HEK293 (cell line): ENCODE measurements around the gene PKM.
A peak's percentile ranks its signal among the peaks of the same experiment; 100 is the strongest.

Experiments
- CTCF ChIA-PET: fragments of 350-600 bp; formaldehyde crosslinking; extraction: SDS; loops from one replicate; lab custom pipeline; 2021; ENCODE audit warnings: antibody characterized with exemption; lab: Yijun Ruan, JAX
- POLR2A ChIA-PET: fragments of 300-600 bp; formaldehyde crosslinking; extraction: SDS; loops from one replicate; lab custom pipeline; 2020; ENCODE audit warnings: antibody characterized with exemption, inconsistent platforms; lab: Yijun Ruan, JAX
- H3K27ac ChIP-seq: fragments of 200-500 bp; sonication (Bioruptor generic); 2 replicates; pipeline ENCODE4 v1.5.1; 2014; ENCODE audit warnings: low read depth, low read length, control low read depth, inconsistent platforms; ENCODE audit errors: extremely low read depth
- H3K36me3 ChIP-seq, 2 experiments: fragments of 200-500 bp in 1 of 2; sonication (Bioruptor generic) in 1 of 2; 1 replicate in 1 of 2; 2 replicates in 1 of 2; pipeline ENCODE4 v1.5.1; 2014 to 2017; ENCODE audit warnings: inconsistent platforms in 2 of 2, low read length in 2 of 2; ENCODE audit not compliant: control insufficient read depth in 2 of 2, insufficient read depth in 1 of 2
- H3K4me1 ChIP-seq: fragments of 200-500 bp; sonication (Bioruptor generic); 2 replicates; pipeline ENCODE4 v1.5.1; 2014; ENCODE audit warnings: mild to moderate bottlenecking, low read length, inconsistent platforms; ENCODE audit not compliant: control insufficient read depth, insufficient read depth
- H3K4me3 ChIP-seq: 2 replicates; pipeline ENCODE4 v1.5.1; 2011; ENCODE audit warnings: low read depth, mild to moderate bottlenecking, control low read depth, low read length, moderate library complexity
- H3K9me3 ChIP-seq: fragments of 200-500 bp; sonication (Bioruptor generic); 2 replicates; pipeline ENCODE4 v1.5.1; 2014; ENCODE audit warnings: low read depth, low read length, inconsistent platforms; ENCODE audit not compliant: control insufficient read depth, insufficient read depth
- BCL11A ChIP-seq: fragments of 450-650 bp; formaldehyde crosslinking; IDR thresholded peaks from 2 replicates; pipeline ENCODE4 v1.5.1; 2016; ENCODE audit warnings: low read depth, missing biosample characterization, missing genetic modification characterization
- BCL11B ChIP-seq: fragments of 450-650 bp; formaldehyde crosslinking; IDR thresholded peaks from 2 replicates; pipeline ENCODE4 v1.5.1; 2016; ENCODE audit warnings: low read depth, missing biosample characterization, missing genetic modification characterization
- KLF7 ChIP-seq: fragments of 450-650 bp; formaldehyde crosslinking; IDR thresholded peaks from 2 replicates; pipeline ENCODE4 v1.5.1; 2016; ENCODE audit warnings: missing biosample characterization, missing genetic modification characterization, borderline replicate concordance
- MZF1 ChIP-seq: fragments of 450-650 bp; formaldehyde crosslinking; IDR thresholded peaks from 2 replicates; pipeline ENCODE4 v1.5.1; 2017; ENCODE audit warnings: missing biosample characterization, missing genetic modification characterization, borderline replicate concordance
- OVOL3 ChIP-seq: fragments of 450-650 bp; formaldehyde crosslinking; IDR thresholded peaks from 2 replicates; pipeline ENCODE4 v1.5.1; 2016; ENCODE audit warnings: missing biosample characterization, missing genetic modification characterization
- PRDM2 ChIP-seq: fragments of 450-650 bp; formaldehyde crosslinking; IDR thresholded peaks from 2 replicates; pipeline ENCODE4 v1.5.1; 2016; ENCODE audit warnings: missing biosample characterization, missing genetic modification characterization, borderline replicate concordance
- RBAK ChIP-seq: fragments of 450-650 bp; formaldehyde crosslinking; IDR thresholded peaks from 2 replicates; pipeline ENCODE4 v1.5.1; 2016; ENCODE audit warnings: missing biosample characterization, missing genetic modification characterization
- SP3 ChIP-seq: fragments of 450-650 bp; formaldehyde crosslinking; IDR thresholded peaks from 2 replicates; pipeline ENCODE4 v1.5.1; 2016; ENCODE audit warnings: missing biosample characterization, missing genetic modification characterization
- TRIM28 ChIP-seq: IDR thresholded peaks from 2 replicates; pipeline ENCODE4 v1.6.1; 2011; ENCODE audit warnings: low read length, control low read depth, borderline replicate concordance
- ZBTB17 ChIP-seq: fragments of 450-650 bp; formaldehyde crosslinking; IDR thresholded peaks from 2 replicates; pipeline ENCODE4 v1.5.1; 2016; ENCODE audit warnings: missing biosample characterization, missing genetic modification characterization
- ZBTB26 ChIP-seq: fragments of 450-650 bp; formaldehyde crosslinking; optimal IDR thresholded peaks from 2 replicates; pipeline ENCODE3; 2016; ENCODE audit warnings: missing biosample characterization, mild to moderate bottlenecking, missing genetic modification characterization
- ZBTB48 ChIP-seq: fragments of 450-650 bp; formaldehyde crosslinking; IDR thresholded peaks from 2 replicates; pipeline ENCODE4 v1.5.1; 2016; ENCODE audit warnings: missing biosample characterization, missing genetic modification characterization
- ZNF157 ChIP-seq: fragments of 450-650 bp; formaldehyde crosslinking; IDR thresholded peaks from 2 replicates; pipeline ENCODE4 v1.5.1; 2016; ENCODE audit warnings: missing biosample characterization, missing genetic modification characterization
- ZNF16 ChIP-seq: fragments of 450-650 bp; formaldehyde crosslinking; IDR thresholded peaks from 2 replicates; pipeline ENCODE4 v1.5.1; 2016; ENCODE audit warnings: low read depth, missing biosample characterization, missing genetic modification characterization
- ZNF223 ChIP-seq: fragments of 450-650 bp; formaldehyde crosslinking; IDR thresholded peaks from 2 replicates; pipeline ENCODE4 v1.5.1; 2016; ENCODE audit warnings: missing biosample characterization, missing genetic modification characterization
- ZNF302 ChIP-seq: fragments of 450-650 bp; formaldehyde crosslinking; IDR thresholded peaks from 2 replicates; pipeline ENCODE4 v1.5.1; 2016; ENCODE audit warnings: missing biosample characterization, missing genetic modification characterization, low read depth
- ZNF362 ChIP-seq: fragments of 450-650 bp; formaldehyde crosslinking; IDR thresholded peaks from 2 replicates; pipeline ENCODE4 v1.5.1; 2016; ENCODE audit warnings: missing biosample characterization, missing genetic modification characterization
- ZNF423 ChIP-seq: fragments of 450-650 bp; formaldehyde crosslinking; IDR thresholded peaks from 2 replicates; pipeline ENCODE4 v1.5.1; 2016; ENCODE audit warnings: missing biosample characterization, missing genetic modification characterization
- ZNF701 ChIP-seq: fragments of 450-650 bp; formaldehyde crosslinking; IDR thresholded peaks from 2 replicates; pipeline ENCODE4 v1.5.1; 2016; ENCODE audit warnings: missing biosample characterization, missing genetic modification characterization
- ZNF76 ChIP-seq: fragments of 450-650 bp; formaldehyde crosslinking; IDR thresholded peaks from 2 replicates; pipeline ENCODE4; 2016; ENCODE audit warnings: low read depth, missing biosample characterization, missing genetic modification characterization, borderline replicate concordance
- ZNF837 ChIP-seq: fragments of 450-650 bp; formaldehyde crosslinking; IDR thresholded peaks from 2 replicates; pipeline ENCODE4 v1.5.1; 2016; ENCODE audit warnings: missing biosample characterization, missing genetic modification characterization

PKM gene

GRCh38 chr15:72199721-72200212, 31.2 kb downstream of the PKM start (continued):
- no peak for TF ChIP-seq PRDM2 (tag by site-specific recombination)
- peak; percentile 94 for TF ChIP-seq ZNF362
- peak; percentile 46 for TF ChIP-seq ZBTB17 (tag by site-specific recombination)
- TF ChIP-seq ZNF423 (tag by site-specific recombination): no peak
- no peak for TF ChIP-seq ZNF157 (tag by site-specific recombination)

GRCh38 chr15:72199205-72199515, 31.8 kb downstream of the PKM start:
- Histone ChIP-seq H3K4me3 (no peak overlapping the region), H3K9me3 (no peaks in the 10 kb centered on the region), H3K36me3 (peaks cover 50 to 61% of the 10 kb centered on the region in 2 experiments), H3K4me1 (no peaks in the 10 kb centered on the region; the same call in 1 of the 2 replicates), H3K27ac (no peak overlapping the region)
- ChIA-PET CTCF (interaction anchor here (0.7 to 4.3 kb wide), 19 partner anchors 10 to 115 kb away, joined by 3 to 35 read pairs (median 5); no protein-coding TSS in a partner anchor), POLR2A (interaction anchor here (0.5 to 3.0 kb wide), 3 partner anchors 28 to 141 kb away, joined by 6 to 22 read pairs (median 12); partner anchors contain the start of gene PKM)
- TF ChIP-seq MZF1 (tag by site-specific recombination): no peak
- TF ChIP-seq ZNF701: no peak
- no peak for TF ChIP-seq ZNF16
- TF ChIP-seq BCL11A (tag by site-specific recombination): no peak
- no peak for TF ChIP-seq ZNF302 (tag by site-specific recombination)
- TF ChIP-seq ZNF76 (tag by site-specific recombination): no peak
- no peak for TF ChIP-seq SP3 (tag by site-specific recombination)
- no peak for TF ChIP-seq KLF7
- TF ChIP-seq TRIM28: no peak
- no peak for TF ChIP-seq OVOL3 (tag by site-specific recombination)
- TF ChIP-seq ZNF837 (tag by site-specific recombination): no peak
- no peak for TF ChIP-seq ZBTB26 (tag by site-specific recombination)
- no peak for TF ChIP-seq ZBTB48 (tag by site-specific recombination)
- no peak for TF ChIP-seq RBAK (tag by site-specific recombination)
- TF ChIP-seq ZNF223 (tag by site-specific recombination): no peak
- no peak for TF ChIP-seq BCL11B (tag by site-specific recombination)
